22Rv1 (cell line): ENCODE results near the gene GNRH2.

Experiments used
- CTCF ChIP-seq: fragments of 450-650 bp; IDR thresholded peaks from 2 replicates; pipeline ENCODE4 v1.5.1; 2017; ENCODE audit warnings: mild to moderate bottlenecking
- ZFX ChIP-seq: fragments of 450-650 bp; IDR thresholded peaks from 2 replicates; pipeline ENCODE4 v1.6.1; 2017; ENCODE audit warnings: antibody characterized with exemption, borderline replicate concordance

- TF ChIP-seq CTCF = no peak
- TF ChIP-seq ZFX = no peak
Measured at GRCh38 chr20:3093861-3094361, 50.5 kb downstream of the GNRH2 start.
